Measurements from ENCODE around the gene PAXX.

The PAXX gene

DNA sequence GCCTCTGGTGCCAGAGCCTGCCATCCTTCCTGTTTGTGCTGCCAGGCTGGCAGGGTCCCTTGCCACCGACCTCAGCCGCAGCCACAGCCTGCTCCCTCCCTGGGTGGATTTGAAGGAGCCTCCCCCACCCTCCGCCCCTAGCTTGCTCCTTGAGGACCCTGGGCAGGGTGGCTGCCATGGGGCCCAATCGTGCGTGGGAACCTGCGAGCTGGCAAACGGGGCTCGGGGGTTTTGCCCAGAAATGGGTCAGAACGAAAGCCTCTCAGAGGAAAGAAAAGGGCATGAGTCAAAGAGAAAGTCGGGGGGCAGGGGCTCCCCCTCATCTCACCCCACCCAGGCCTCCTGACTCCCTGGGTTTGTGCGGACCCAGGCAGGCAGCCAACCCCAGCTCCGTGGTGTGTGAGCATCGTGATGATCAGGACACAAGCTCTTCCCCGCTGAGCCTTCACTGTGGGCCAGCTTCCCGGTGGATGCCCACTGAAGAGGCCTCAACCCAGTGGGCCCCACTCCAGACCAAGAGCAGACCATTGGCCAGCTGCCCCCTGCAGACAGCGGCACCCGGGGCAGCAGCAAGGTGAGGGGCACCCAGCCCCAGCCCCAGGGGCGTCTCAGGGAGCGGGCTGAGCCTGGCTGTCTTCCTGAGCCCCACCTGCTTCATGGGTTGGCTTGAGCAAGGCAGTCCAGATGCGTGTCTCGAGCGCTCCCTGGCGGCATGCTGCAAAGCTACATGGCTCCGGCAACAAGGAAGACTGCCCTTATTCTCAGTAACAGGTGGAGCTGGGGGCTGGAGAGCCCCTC is 42.7 kb downstream of the PAXX start:
- peak overlapping the region; percentile 21 for H3K4me3 ChIP-seq (ENCODE audit: low read length)
- H3K4me1 ChIP-seq (ENCODE audit: control insufficient read depth, insufficient read depth, low read length) = no peaks in the 10 kb centered on the region
- no peaks in the 10 kb centered on the region for H3K36me3 ChIP-seq (ENCODE audit: control insufficient read depth, insufficient read depth, low read length)
- no peak overlapping the region for H3K27ac ChIP-seq (ENCODE audit: low read depth, low read length)
- H3K27me3 ChIP-seq (ENCODE audit: control insufficient read depth, insufficient read depth, low read length) = no peaks in the 10 kb centered on the region
- H3K9ac ChIP-seq (ENCODE audit: low read length) = no peak overlapping the region

GRCh38 chr9:137035507-137035834 is 43.2 kb downstream of the PAXX start:
- Histone ChIP-seq H3K36me3 (ENCODE audit: control insufficient read depth, insufficient read depth, low read length) (no peaks in the 10 kb centered on the region), H3K9ac (ENCODE audit: low read length) (no peak overlapping the region), H3K4me3 (ENCODE audit: low read length) (no peak overlapping the region), H3K27me3 (ENCODE audit: control insufficient read depth, insufficient read depth, low read length) (no peaks in the 10 kb centered on the region), H3K27ac (ENCODE audit: low read depth, low read length) (no peak overlapping the region), H3K4me1 (ENCODE audit: control insufficient read depth, insufficient read depth, low read length) (no peaks in the 10 kb centered on the region)

DNA sequence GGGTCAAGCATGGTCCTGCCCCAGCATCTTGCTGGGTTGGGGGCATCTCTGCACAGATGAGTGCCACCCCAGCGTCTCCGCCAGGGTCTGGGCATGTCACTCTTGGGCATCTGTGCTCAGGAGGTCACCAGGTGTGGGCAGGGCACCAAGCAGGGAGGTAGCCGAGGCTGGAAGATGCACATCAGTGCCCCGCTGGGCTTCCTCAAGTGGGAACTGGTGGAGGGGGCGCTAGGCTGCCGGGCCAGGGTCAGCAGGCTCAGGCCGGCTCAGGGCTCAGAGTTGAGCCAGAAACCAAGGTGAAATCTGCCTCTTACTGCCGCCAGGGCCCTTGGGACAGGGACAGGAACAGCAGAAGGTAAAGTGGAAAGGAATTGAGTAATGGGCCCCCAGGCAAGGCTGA is 43.7 kb downstream of the PAXX start:
- H3K36me3 ChIP-seq (ENCODE audit: control insufficient read depth, insufficient read depth, low read length) = no peaks in the 10 kb centered on the region
- H3K9ac ChIP-seq (ENCODE audit: low read length) = no peak overlapping the region
- no peaks in the 10 kb centered on the region for H3K4me1 ChIP-seq (ENCODE audit: control insufficient read depth, insufficient read depth, low read length)
- H3K27me3 ChIP-seq (ENCODE audit: control insufficient read depth, insufficient read depth, low read length) = no peaks in the 10 kb centered on the region
- no peak overlapping the region for H3K4me3 ChIP-seq (ENCODE audit: low read length)
- no peak overlapping the region for H3K27ac ChIP-seq (ENCODE audit: low read depth, low read length)

DNA sequence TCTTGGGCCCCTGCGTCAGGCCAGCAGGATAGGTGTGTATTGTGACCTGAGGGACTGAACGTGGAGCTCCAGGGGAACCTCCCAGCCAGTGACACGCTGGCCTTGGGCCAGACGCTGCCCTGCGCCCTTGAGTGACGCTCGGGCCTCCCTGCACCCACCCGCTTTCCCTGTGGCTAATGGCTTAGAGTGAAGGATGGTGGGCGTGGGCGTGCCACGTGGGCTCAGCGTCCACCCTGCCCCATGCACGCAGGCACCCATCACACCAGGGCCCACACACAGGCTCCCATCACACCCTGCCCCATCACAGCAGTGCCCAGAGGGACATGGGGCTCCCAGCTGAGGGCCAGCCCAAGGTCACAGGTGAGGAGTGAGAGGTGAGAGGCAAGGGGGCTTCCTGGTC is 44.8 kb downstream of the PAXX start:
- H3K4me3 ChIP-seq (ENCODE audit: low read length) = no peak overlapping the region
- no peaks in the 10 kb centered on the region for H3K4me1 ChIP-seq (ENCODE audit: control insufficient read depth, insufficient read depth, low read length)
- no peaks in the 10 kb centered on the region for H3K27me3 ChIP-seq (ENCODE audit: control insufficient read depth, insufficient read depth, low read length)
- no peaks in the 10 kb centered on the region for H3K36me3 ChIP-seq (ENCODE audit: control insufficient read depth, insufficient read depth, low read length)
- no peak overlapping the region for H3K9ac ChIP-seq (ENCODE audit: low read length)
- H3K27ac ChIP-seq (ENCODE audit: low read depth, low read length) = no peak overlapping the region

- no peaks in the 10 kb centered on the region for H3K36me3 ChIP-seq (ENCODE audit: control insufficient read depth, insufficient read depth, low read length)
- H3K27me3 ChIP-seq (ENCODE audit: control insufficient read depth, insufficient read depth, low read length) = no peaks in the 10 kb centered on the region
- no peak overlapping the region for H3K4me3 ChIP-seq (ENCODE audit: low read length)
- no peaks in the 10 kb centered on the region for H3K4me1 ChIP-seq (ENCODE audit: control insufficient read depth, insufficient read depth, low read length)
- no peak overlapping the region for H3K9ac ChIP-seq (ENCODE audit: low read length)
- no peak overlapping the region for H3K27ac ChIP-seq (ENCODE audit: low read depth, low read length)
These were observed 45.3 kb downstream of the PAXX start for GRCh38 chr9:137037483-137037882.

DNA sequence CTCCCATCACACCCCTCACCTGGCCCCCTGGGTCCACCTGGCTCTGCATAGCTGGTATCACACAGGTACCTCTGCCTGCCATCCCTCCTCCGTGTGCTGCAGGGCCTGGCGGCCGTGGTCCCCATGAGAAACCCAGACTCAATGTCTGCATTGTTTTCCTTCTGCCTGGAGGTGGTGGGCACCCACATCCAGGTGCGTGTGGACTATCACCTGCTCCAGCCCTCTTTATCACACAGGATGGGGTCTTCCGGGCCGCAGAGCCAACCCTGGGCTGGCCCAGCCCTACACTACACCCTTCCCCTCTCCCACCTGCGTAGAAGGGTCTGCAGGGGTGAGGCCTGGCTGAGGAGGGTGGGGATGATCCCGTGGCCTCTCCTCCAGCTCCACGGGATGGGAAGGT is 46.7 kb downstream of the PAXX start:
- H3K4me3 ChIP-seq (ENCODE audit: low read length) = no peak overlapping the region
- H3K36me3 ChIP-seq (ENCODE audit: control insufficient read depth, insufficient read depth, low read length) = no peaks in the 10 kb centered on the region
- H3K4me1 ChIP-seq (ENCODE audit: control insufficient read depth, insufficient read depth, low read length) = no peaks in the 10 kb centered on the region
- no peaks in the 10 kb centered on the region for H3K27me3 ChIP-seq (ENCODE audit: control insufficient read depth, insufficient read depth, low read length)
- H3K9ac ChIP-seq (ENCODE audit: low read length) = no peak overlapping the region
- no peak overlapping the region for H3K27ac ChIP-seq (ENCODE audit: low read depth, low read length)

DNA sequence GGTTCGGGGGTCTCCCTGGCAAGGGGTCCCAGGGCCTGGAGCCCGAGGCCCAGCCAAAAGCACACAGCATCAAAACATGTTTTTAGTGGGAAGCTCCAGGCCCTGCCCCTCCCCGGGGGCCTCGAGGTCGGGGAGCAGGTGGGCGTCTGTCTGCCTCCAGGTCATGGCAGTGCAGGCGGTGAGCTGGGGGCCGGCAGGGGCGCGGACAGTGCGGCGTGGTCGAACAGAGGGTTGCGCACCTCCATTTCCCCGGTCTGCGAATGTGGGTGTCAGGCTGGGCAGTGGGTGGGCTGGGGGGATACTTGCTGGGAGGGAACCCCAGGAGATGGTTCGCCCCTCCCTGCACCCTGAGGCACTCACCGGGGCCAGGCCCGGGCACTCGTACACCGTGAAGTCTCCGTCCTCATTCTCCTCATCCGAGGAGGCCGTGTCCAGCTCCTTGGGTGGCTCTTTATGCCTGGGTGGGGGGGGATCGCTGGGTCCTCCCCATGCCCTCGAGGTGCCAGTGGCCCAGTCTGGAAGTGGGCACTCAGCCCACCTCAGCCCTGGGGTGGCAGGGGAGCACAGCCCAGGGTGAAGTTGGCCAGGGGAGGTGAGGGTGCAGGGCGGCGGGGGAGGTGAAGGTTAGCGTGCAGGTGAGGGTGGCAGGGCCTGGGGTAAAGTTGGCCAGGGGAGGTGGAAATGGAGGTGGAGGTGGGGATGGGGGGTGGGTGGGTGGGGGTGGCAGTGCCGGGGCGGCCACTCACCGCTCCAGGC is 47.6 kb downstream of the PAXX start:
- H3K4me1 ChIP-seq (ENCODE audit: control insufficient read depth, insufficient read depth, low read length) = peaks cover 6% of the 10 kb centered on the region
- no peak overlapping the region for H3K9ac ChIP-seq (ENCODE audit: low read length)
- H3K4me3 ChIP-seq (ENCODE audit: low read length) = no peak overlapping the region
- H3K36me3 ChIP-seq (ENCODE audit: control insufficient read depth, insufficient read depth, low read length) = no peaks in the 10 kb centered on the region
- no peak overlapping the region for H3K27ac ChIP-seq (ENCODE audit: low read depth, low read length)
- H3K27me3 ChIP-seq (ENCODE audit: control insufficient read depth, insufficient read depth, low read length) = no peaks in the 10 kb centered on the region

GRCh38 chr9:137040568-137040967 is 48.3 kb downstream of the PAXX start:
- Histone ChIP-seq H3K4me3 (ENCODE audit: low read length) (no peak overlapping the region), H3K27ac (ENCODE audit: low read depth, low read length) (no peak overlapping the region)

GRCh38 chr9:137041124-137041523 is 48.9 kb downstream of the PAXX start:
- peaks cover 12% of the 10 kb centered on the region for H3K4me1 ChIP-seq (ENCODE audit: control insufficient read depth, insufficient read depth, low read length)
- H3K27me3 ChIP-seq (ENCODE audit: control insufficient read depth, insufficient read depth, low read length) = peaks cover 3% of the 10 kb centered on the region
- H3K9ac ChIP-seq (ENCODE audit: low read length) = no peak overlapping the region
- no peaks in the 10 kb centered on the region for H3K36me3 ChIP-seq (ENCODE audit: control insufficient read depth, insufficient read depth, low read length)
- H3K27ac ChIP-seq (ENCODE audit: low read depth, low read length) = no peak overlapping the region
- no peak overlapping the region for H3K4me3 ChIP-seq (ENCODE audit: low read length)

More at GRCh38 chr9:137040568-137040967, 48.3 kb downstream of the PAXX start:
- H3K36me3 ChIP-seq (ENCODE audit: control insufficient read depth, insufficient read depth, low read length) = no peaks in the 10 kb centered on the region
- peaks cover 3% of the 10 kb centered on the region for H3K27me3 ChIP-seq (ENCODE audit: control insufficient read depth, insufficient read depth, low read length)
- H3K9ac ChIP-seq (ENCODE audit: low read length) = no peak overlapping the region
- H3K4me1 ChIP-seq (ENCODE audit: control insufficient read depth, insufficient read depth, low read length) = peaks cover 11% of the 10 kb centered on the region

GRCh38 chr9:137042751-137043727 is 50.8 kb downstream of the PAXX start:
- H3K36me3 ChIP-seq (ENCODE audit: control insufficient read depth, insufficient read depth, low read length) = no peaks in the 10 kb centered on the region
- H3K27ac ChIP-seq (ENCODE audit: low read depth, low read length) = peak overlapping the region; percentile 30
- H3K4me1 ChIP-seq (ENCODE audit: control insufficient read depth, insufficient read depth, low read length) = peaks cover 15% of the 10 kb centered on the region
- no peak overlapping the region for H3K9ac ChIP-seq (ENCODE audit: low read length)
- no peak overlapping the region for H3K4me3 ChIP-seq (ENCODE audit: low read length)
- peaks cover 14% of the 10 kb centered on the region for H3K27me3 ChIP-seq (ENCODE audit: control insufficient read depth, insufficient read depth, low read length)
